Measurements from ENCODE around the gene SELPLG.
"Not testable (repeated sequence)": the region's sequence is repeated elsewhere in the genome, so short reads cannot be mapped to it uniquely, and the experiment has no call there.

The SELPLG gene

GRCh38 chr12:108622921-108623514 lies 10.7 kb downstream of the SELPLG start:
- DNase-seq (ENCODE audit: extremely low read depth, low read depth) = no peak
- no peak overlapping the region for H3K4me3 ChIP-seq (replicated peaks; ENCODE audit: low read depth, low read length)
- TF ChIP-seq CTCF (IDR thresholded peaks at IDR 0.05; ENCODE audit: low read depth, low read length, missing control alignments) = no peak

- no peak for TF ChIP-seq CTCF (IDR thresholded peaks at IDR 0.05; ENCODE audit: low read depth, low read length, missing control alignments)
- DNase-seq (ENCODE audit: extremely low read depth, low read depth) = no peak
- no peak overlapping the region for H3K4me3 ChIP-seq (replicated peaks; ENCODE audit: low read depth, low read length)
These were observed 11.3 kb downstream of the SELPLG start for GRCh38 chr12:108622421-108622820.

GRCh38 chr12:108621161-108621560 lies 12.5 kb downstream of the SELPLG start:
- no peak for DNase-seq (ENCODE audit: extremely low read depth, low read depth)
- TF ChIP-seq CTCF (IDR thresholded peaks at IDR 0.05; ENCODE audit: low read depth, low read length, missing control alignments) = no peak

GRCh38 chr12:108620236-108620879 lies 13.3 kb downstream of the SELPLG start:
- H3K4me3 ChIP-seq (replicated peaks; ENCODE audit: low read depth, low read length) = no peak overlapping the region
- DNase-seq (ENCODE audit: extremely low read depth, low read depth) = no peak
- no peak for TF ChIP-seq CTCF (IDR thresholded peaks at IDR 0.05; ENCODE audit: low read depth, low read length, missing control alignments)

More at GRCh38 chr12:108621161-108621560, 12.5 kb downstream of the SELPLG start:
- H3K4me3 ChIP-seq (replicated peaks; ENCODE audit: low read depth, low read length) = no peak overlapping the region

DNA sequence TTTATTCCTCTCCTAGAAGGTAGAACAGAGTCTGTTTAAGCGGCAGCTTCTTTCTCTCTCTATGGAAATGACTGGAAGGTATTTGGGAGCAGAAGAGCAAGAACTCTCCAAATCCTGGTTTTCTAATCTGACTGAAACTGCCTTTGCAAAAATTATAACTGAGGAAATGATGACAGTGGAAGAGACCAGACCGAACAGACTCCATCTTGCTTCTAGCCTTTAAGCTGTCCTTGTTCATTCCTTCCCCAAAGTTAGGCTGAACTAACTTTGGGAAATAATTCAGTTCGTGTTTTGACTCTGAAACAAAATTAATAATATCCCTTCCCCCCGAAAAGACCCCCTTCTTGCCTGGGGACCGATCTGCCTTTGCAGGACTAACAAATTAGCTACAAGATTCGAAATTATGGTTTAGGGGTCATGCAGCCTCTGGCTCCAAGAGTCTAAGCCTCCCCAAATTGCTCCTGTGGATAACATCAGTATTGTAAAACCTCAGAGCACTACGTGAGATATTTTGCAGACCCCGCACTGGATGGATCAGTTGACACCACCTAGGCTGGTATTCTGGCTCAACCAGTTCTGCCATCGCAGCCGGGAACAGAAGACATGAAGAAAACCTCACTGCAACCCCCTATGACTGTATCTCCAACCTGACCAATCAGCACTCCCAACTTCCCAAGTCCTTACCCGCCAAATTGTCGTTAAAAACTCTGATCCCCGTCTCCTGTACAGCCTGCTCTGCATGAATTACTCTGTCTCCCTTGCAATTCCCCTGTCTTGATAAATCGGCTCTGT lies 14.1 kb downstream of the SELPLG start:
- no peak for DNase-seq (ENCODE audit: extremely low read depth, low read depth)

GRCh38 chr12:108618953-108619274 lies 14.8 kb downstream of the SELPLG start:
- not testable (repeated sequence) for H3K4me3 ChIP-seq (replicated peaks; ENCODE audit: low read depth, low read length); DNase-seq (ENCODE audit: extremely low read depth, low read depth)

More for the DNA sequence above, 14.1 kb downstream of the SELPLG start:
- no peak overlapping the region for H3K4me3 ChIP-seq (replicated peaks; ENCODE audit: low read depth, low read length)
- TF ChIP-seq CTCF (IDR thresholded peaks at IDR 0.05; ENCODE audit: low read depth, low read length, missing control alignments) = no peak
